ENCODE measurements around the gene TBC1D7. TPM values are rescaled to one million over a fixed set of nuclear protein-coding genes. Genes with fewer than 3 reads are reported as not detected.

Gene TBC1D7
- total RNA-seq, 1 donor, result 23.7 TPM

DNA sequence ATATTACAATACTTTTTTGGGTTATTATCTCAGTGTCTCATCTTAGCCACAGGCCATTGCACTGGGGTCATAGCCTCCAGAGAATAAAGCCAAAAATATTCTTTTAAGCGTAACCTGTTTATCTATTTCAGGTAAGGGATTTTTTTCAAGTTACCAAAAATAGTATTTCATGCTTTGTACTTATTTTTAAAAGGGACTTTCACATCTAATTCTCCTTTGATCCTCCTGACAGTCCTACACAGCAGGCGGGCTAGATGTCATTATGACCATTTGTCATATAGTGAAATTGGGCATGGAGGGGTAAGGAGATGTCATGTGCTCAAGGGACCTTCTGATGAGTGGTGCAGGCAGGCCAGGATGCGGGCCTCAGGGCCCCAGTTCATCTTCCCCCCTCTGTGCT lies 68.9 kb downstream of the TBC1D7 start:
- no peak for DNase-seq (ENCODE audit: low read depth)
- TF ChIP-seq, protein P1, sequence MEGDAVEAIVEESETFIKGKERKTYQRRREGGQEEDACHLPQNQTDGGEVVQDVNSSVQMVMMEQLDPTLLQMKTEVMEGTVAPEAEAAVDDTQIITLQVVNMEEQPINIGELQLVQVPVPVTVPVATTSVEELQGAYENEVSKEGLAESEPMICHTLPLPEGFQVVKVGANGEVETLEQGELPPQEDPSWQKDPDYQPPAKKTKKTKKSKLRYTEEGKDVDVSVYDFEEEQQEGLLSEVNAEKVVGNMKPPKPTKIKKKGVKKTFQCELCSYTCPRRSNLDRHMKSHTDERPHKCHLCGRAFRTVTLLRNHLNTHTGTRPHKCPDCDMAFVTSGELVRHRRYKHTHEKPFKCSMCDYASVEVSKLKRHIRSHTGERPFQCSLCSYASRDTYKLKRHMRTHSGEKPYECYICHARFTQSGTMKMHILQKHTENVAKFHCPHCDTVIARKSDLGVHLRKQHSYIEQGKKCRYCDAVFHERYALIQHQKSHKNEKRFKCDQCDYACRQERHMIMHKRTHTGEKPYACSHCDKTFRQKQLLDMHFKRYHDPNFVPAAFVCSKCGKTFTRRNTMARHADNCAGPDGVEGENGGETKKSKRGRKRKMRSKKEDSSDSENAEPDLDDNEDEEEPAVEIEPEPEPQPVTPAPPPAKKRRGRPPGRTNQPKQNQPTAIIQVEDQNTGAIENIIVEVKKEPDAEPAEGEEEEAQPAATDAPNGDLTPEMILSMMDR (IDR thresholded peaks at IDR 0.05; ENCODE audit: insufficient read depth, low read depth, low read length), result no peak
- H3K4me3 ChIP-seq (ENCODE audit: low read depth, low read length), result no peak overlapping the region

DNA sequence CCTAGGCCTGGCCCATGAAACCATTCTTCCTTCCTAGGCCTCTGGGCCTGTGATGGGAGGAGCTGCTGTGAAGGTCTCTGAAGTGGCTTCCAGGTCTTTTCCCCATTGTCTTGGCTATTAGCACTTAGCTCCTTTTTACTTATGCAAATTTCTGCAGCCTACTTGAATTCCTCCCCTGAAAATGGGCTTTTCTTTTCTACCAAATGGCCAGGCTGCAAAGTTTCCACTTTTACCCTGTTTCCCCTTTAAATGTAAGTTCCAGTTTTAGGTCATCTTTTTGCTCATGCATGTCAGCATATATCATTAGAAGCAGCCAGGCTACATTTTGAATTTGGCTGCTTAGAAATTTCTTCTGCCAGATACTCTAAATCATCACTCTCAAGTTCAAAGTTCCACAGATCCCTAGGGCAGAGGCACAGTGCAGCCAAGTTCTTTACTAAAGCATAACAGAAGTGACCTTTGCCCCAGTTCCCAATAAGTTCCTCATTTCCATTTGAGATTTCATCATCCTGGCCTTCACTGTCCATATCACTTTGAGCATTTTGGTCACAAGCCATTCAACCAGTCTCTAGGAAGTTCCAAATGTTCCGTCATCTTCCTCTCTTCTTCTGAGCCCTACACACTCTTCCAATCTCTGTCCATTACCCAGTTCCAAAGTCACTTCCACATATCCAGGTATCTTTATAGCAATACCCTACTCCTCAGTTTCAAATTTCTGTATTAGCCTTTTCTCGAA lies 71.9 kb downstream of the TBC1D7 start:
- no peak overlapping the region for H3K4me3 ChIP-seq (ENCODE audit: low read depth, low read length)
- TF ChIP-seq, protein P1 (IDR thresholded peaks at IDR 0.05; ENCODE audit: insufficient read depth, low read depth, low read length), result no peak
- peak; percentile 14 for DNase-seq (ENCODE audit: low read depth)

Other genes with a start within 250 kb of the TBC1D7 start
- gene GFOD1, start 159.1 kb upstream of the TBC1D7 start, total RNA-seq, result 4.2 and 4.7 TPM in 2 replicates
- gene SIRT5, start 246.1 kb upstream of the TBC1D7 start, total RNA-seq, result 6.1 and 9.9 TPM in 2 replicates

Data from fibroblast of villous mesenchyme (primary cell).